Epithelial cell of esophagus (primary cell): Measurements from ENCODE around the gene ASTE1.
A peak's percentile ranks its signal among the peaks of the same experiment; 100 is the strongest.

Experiments used
- DNase-seq: peaks from one replicate; pipeline ENCODE4 v3.0.0; 2010; ENCODE audit warnings: low read depth
- H3K4me3 ChIP-seq: 2 replicates; pipeline ENCODE4 v1.5.1; 2011; ENCODE audit warnings: mild to moderate bottlenecking, low read length, control low read depth
- CTCF ChIP-seq: IDR thresholded peaks from 2 replicates; pipeline ENCODE4 v1.5.1; 2011; ENCODE audit warnings: low read depth, mild to moderate bottlenecking, low read length, control low read depth, inconsistent platforms; ENCODE audit not compliant: insufficient read depth; ENCODE audit errors: missing control alignments

The ASTE1 gene, protein sequence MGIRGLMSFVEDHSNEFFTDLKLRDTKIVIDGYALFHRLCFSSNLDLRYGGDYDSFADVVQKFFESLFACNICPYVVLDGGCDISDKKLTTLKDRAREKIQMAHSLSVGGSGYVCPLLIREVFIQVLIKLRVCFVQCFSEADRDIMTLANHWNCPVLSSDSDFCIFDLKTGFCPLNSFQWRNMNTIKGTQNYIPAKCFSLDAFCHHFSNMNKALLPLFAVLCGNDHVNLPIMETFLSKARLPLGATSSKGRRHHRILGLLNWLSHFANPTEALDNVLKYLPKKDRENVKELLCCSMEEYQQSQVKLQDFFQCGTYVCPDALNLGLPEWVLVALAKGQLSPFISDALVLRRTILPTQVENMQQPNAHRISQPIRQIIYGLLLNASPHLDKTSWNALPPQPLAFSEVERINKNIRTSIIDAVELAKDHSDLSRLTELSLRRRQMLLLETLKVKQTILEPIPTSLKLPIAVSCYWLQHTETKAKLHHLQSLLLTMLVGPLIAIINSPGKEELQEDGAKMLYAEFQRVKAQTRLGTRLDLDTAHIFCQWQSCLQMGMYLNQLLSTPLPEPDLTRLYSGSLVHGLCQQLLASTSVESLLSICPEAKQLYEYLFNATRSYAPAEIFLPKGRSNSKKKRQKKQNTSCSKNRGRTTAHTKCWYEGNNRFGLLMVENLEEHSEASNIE

GRCh38 chr3:131026321-131027151 lies at the start of gene ASTE1, which contains the start of gene NEK11:
ASTE1 (minus strand) TSS chr3:131026825; CDS start chr3:131025306, 1,519 bp downstream.
NEK11 (plus strand) TSS chr3:131026877; CDS start chr3:131029709, 2,832 bp downstream.
- TF ChIP-seq CTCF, result no peak

GRCh38 chr3:131075632-131076328 lies 49.2 kb upstream of the ASTE1 start:
- no peak overlapping the region for H3K4me3 ChIP-seq
- DNase-seq, result no peak
- no peak for TF ChIP-seq CTCF

More at GRCh38 chr3:131026321-131027151, at the start of gene ASTE1, which contains the start of gene NEK11:
- peak within 1 kb of the TSS; percentile 80 for H3K4me3 ChIP-seq
- DNase-seq, result peak; percentile 89

DNA sequence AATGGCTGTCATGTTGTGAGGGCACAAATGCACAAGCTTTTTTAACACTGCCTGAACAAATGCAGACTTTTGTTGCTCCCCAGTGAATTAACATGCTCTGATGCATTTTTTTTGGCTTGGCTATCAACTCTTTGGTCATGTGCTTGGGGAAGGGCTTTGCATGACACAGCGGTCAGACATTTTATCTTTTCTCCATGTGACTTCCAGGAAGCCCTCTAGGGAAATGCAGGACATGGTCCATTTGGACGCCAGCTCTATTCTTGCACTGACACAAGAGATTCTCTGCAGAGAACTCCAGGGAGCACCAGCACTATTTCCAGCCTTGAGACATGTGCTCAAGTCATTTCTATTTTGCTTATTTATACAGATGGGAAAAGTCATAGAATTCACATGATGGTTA lies 46.2 kb upstream of the ASTE1 start:
- DNase-seq, result no peak
- TF ChIP-seq CTCF, result no peak
- no peak overlapping the region for H3K4me3 ChIP-seq

GRCh38 chr3:131072099-131072559 lies 45.5 kb upstream of the ASTE1 start:
- no peak for DNase-seq
- H3K4me3 ChIP-seq, result no peak overlapping the region
- no peak for TF ChIP-seq CTCF

- no peak for DNase-seq
- no peak for TF ChIP-seq CTCF
- H3K4me3 ChIP-seq, result no peak overlapping the region
Observed at GRCh38 chr3:131067983-131068382, 41.4 kb upstream of the ASTE1 start.
